HEK293T (cell line): ENCODE measurements around the gene CADM1.

Experiments
- ARNT ChIP-seq: fragments of 450-650 bp; IDR thresholded peaks from 2 replicates; pipeline ENCODE4 v1.6.1; 2017; ENCODE audit warnings: mild to moderate bottlenecking
- HDGF ChIP-seq: fragments of 450-650 bp; IDR thresholded peaks from 2 replicates; pipeline ENCODE4 v1.6.1; 2017; ENCODE audit warnings: antibody characterized with exemption, borderline replicate concordance
- SP1 ChIP-seq: fragments of 450-650 bp; IDR thresholded peaks from 2 replicates; pipeline ENCODE4 v1.6.1; 2017

DNA sequence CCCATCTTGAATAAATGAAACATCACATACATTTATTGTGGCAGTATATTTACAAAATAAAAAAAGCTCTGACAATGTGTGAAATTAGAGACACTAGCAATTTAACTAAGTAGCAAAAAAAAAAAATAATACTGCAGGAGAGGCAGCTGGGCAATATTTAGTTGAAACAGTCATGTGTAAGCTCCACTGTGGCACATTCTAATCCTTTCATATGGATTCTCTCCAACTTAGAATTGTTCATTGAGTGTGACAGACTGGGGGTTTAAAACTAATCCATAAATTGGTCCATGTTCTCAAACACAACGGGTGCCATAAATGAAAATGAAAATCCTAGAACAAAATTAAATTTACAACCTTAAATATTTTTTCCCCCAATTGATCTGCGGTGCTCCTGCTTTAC, 302.1 kb downstream of the CADM1 start:
- TF ChIP-seq HDGF (no peak), SP1 (no peak), ARNT (no peak)
